ENCODE measurements around the gene FAM83G. TPM values are rescaled to one million over a fixed set of nuclear protein-coding genes. Genes with fewer than 3 reads are reported as not detected.

Gene FAM83G
- polyA plus RNA-seq, 3 donors from 2014 or later = 0.81 to 3.7 (median 1.9) TPM

DNA sequence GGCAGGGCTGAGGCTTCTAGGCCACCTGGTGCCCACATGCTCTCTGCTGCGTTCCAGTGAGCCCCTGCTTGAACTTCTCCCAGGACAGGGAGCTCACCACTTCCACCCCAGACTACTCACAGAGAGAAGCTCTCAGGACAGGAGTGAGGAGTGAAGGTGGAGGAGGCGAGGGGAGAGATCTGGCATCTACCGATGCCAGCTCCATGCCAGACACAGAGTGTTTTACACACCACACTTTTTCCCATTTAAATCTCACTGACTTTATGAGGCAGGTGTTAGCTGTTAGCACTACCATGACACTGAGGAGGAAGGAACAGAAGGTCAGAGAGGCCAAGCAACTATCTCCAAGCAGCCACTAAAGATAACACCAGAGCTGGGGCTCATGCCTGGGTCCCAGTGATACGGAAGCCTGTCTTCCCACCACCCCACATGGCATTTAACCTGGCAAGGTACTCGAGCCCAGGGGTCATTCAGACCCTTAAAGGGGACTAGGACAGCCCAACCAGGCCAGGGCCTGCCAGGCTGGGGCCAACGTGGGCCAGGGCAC, 6.8 kb downstream of the FAM83G start:
- Mint-ChIP-seq H3K36me3 (peaks cover 5 to 16% (median 12%) of the 10 kb centered on the region in 3 donors), H3K9me3 (peaks cover 0 to 5% (median 1%) of the 10 kb centered on the region in 6 donors), H3K27me3 (ENCODE audit: low read depth in 3 of 3) (peaks cover 0 to 2% (median 0%) of the 10 kb centered on the region in 3 donors), H3K27ac (no peak overlapping the region), H3K4me1 (peaks cover 26 to 30% of the 10 kb centered on the region in 2 donors), H3K4me3 (no peak overlapping the region)
- DNase-seq = no peak

DNA sequence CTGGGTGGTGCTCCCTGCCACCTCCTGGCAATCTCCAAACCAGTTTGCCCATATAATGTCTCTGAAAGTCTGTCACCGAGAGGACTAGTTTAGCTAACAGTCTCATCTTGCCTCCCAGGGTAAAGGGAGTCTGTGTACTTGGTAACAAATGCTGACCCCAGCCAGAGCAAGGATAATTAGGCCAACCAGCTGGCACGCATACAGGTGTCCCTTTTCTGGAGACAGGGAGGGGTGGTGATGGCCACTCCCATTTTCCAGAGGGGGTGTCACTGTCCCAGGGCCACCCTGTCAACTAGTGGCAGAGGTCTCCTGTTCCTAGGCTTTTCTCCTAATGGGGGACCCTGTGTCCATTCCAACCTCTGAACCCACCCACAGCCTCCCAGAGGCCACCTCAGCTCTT, 8.1 kb downstream of the FAM83G start:
- H3K36me3 Mint-ChIP-seq = peaks cover 5 to 12% (median 10%) of the 10 kb centered on the region in 3 donors
- peaks cover 0 to 3% (median 2%) of the 10 kb centered on the region in 3 donors for H3K27me3 Mint-ChIP-seq (ENCODE audit: low read depth in 3 of 3)
- H3K4me1 Mint-ChIP-seq = peaks cover 21 to 29% of the 10 kb centered on the region in 2 donors
- DNase-seq = no peak
- H3K9me3 Mint-ChIP-seq = peaks cover 0 to 5% (median 1%) of the 10 kb centered on the region in 6 donors
- H3K4me3 Mint-ChIP-seq = no peak overlapping the region
- no peak overlapping the region for H3K27ac Mint-ChIP-seq

DNA sequence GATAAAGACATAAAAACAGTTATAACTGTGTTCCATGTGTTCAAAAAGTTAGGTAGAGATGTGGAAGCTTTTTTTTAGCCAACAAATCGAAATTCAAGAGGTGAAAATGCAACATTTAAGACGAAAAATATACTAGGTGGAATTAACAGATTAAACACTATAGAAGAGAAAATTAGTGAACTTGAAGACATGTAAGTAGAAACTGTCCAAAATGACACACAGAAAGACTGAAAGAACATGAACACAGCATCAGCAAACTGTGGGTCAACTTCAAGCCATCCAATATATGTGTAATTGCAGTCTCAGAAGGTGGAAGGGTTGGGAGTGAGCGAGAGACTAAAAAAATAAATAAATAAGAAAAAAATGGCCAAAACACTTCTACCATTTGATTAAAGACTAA, 9.3 kb downstream of the FAM83G start:
- DNase-seq = no peak
- no peak overlapping the region for H3K27ac Mint-ChIP-seq
- H3K36me3 Mint-ChIP-seq = peaks cover 5 to 12% (median 10%) of the 10 kb centered on the region in 3 donors
- H3K9me3 Mint-ChIP-seq = peaks cover 0 to 5% (median 1%) of the 10 kb centered on the region in 6 donors
- H3K4me3 Mint-ChIP-seq = no peak overlapping the region
- peaks cover 0 to 3% (median 2%) of the 10 kb centered on the region in 3 donors for H3K27me3 Mint-ChIP-seq (ENCODE audit: low read depth in 3 of 3)
- peaks cover 21 to 26% of the 10 kb centered on the region in 2 donors for H3K4me1 Mint-ChIP-seq

DNA sequence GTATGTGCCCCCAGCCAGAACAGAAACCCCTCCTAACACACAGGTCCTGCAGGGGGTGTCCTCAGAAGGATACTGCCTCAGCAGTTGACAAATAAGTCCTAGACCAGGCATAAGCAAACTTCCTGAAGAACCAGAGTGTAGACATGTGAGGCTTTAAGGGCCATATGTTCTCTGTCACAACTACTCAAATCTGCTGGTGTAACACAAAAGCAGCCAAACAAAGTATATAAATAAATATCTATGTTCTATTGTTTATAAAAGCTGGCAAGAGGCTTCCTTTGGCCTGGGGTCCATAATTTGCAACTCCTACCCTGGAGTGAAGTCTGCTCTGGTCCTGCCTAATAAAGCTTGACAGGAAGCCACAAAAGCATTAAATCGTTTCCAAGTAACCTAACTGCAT, 9.9 kb downstream of the FAM83G start:
- Mint-ChIP-seq H3K27ac (no peak overlapping the region), H3K36me3 (peaks cover 5 to 12% (median 10%) of the 10 kb centered on the region in 3 donors), H3K4me3 (no peak overlapping the region), H3K27me3 (ENCODE audit: low read depth in 3 of 3) (peaks cover 0 to 3% (median 2%) of the 10 kb centered on the region in 3 donors), H3K9me3 (peaks cover 0 to 5% (median 1%) of the 10 kb centered on the region in 6 donors), H3K4me1 (peaks cover 21 to 26% of the 10 kb centered on the region in 2 donors)
- no peak for DNase-seq

DNA sequence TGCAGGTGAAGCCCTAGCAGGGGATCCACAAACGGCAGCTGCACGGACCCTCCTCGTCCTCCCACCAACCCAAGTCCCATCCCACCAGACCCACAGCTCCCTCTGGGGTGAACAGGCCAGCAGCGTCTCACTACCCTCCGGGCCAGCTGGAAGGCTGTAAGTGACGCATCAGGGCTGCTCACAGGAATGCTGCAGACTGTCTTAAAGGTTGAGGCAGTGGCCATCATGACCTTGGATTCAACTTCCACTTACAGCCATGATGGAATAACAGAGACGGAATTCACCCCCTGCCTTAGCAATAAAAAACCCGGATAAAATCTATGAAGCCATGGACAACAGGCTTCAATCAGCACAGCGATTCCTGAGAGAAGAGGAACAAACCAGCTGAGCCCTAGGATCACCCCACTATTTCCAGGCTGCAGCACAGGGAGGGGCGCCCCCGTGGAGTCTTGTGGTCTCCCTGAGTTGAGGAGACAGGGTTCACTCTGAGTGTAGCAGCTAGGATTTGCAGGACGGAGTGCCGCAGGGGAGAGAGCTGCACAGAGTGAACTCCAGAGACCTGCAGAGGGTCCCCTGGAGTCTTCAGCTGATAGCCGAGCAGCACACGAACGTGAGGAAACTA, 10.5 kb downstream of the FAM83G start:
- Mint-ChIP-seq H3K27ac (peak overlapping the region in 1 of 6 donors; percentile 34), H3K4me3 (peak overlapping the region in 3 of 5 donors; percentile 15 to 69 (median 36)), H3K27me3 (ENCODE audit: low read depth in 3 of 3) (peaks cover 0 to 3% (median 3%) of the 10 kb centered on the region in 3 donors), H3K9me3 (peaks cover 0 to 5% (median 1%) of the 10 kb centered on the region in 6 donors), H3K36me3 (peaks cover 5 to 12% (median 10%) of the 10 kb centered on the region in 3 donors), H3K4me1 (peaks cover 21 to 26% of the 10 kb centered on the region in 2 donors)
- no peak for DNase-seq

DNA sequence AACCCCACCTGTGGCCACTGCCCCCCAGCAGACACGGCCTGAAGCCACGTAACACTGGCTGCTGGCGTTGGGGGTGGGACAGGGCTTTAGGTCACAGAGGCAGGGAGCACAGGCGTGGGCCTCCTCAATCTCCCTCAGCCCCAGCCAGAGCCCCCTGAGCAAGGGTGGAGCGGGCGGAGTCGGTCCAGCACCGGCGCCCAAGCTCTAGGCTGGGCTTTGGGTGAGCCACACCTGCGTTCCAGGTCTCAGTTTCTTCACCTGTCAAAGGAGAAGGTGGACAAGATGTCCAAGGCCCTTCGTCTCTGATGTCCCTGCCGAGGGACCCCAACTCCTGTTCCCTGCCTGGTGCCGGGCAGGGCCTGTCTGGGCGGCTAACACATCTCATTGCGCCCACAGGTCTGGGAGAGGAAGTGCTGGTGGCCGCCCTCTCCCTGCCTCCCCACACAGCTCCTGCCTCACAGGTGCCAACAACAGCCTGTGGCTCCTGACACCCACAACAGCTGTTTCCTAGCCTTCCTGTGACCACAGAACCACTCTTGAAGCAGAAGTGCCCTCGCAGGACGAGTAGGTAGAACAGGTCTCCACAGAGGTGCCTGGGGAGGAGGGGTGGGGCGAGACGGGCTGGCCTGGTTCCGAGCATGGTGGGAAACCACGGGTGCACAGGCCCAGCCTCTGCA, 12.0 kb downstream of the FAM83G start:
- peak overlapping the region; percentile 63 to 79 (median 69) for H3K4me3 Mint-ChIP-seq
- H3K4me1 Mint-ChIP-seq = peaks cover 25 to 28% of the 10 kb centered on the region in 2 donors
- peak overlapping the region; percentile 1 to 59 (median 32) for H3K27ac Mint-ChIP-seq
- peaks cover 0 to 5% (median 1%) of the 10 kb centered on the region in 6 donors for H3K9me3 Mint-ChIP-seq
- peaks cover 5 to 12% (median 10%) of the 10 kb centered on the region in 3 donors for H3K36me3 Mint-ChIP-seq
- peak; percentile 57 to 68 (median 66) for DNase-seq
- peaks cover 0 to 3% (median 3%) of the 10 kb centered on the region in 3 donors for H3K27me3 Mint-ChIP-seq (ENCODE audit: low read depth in 3 of 3)

DNA sequence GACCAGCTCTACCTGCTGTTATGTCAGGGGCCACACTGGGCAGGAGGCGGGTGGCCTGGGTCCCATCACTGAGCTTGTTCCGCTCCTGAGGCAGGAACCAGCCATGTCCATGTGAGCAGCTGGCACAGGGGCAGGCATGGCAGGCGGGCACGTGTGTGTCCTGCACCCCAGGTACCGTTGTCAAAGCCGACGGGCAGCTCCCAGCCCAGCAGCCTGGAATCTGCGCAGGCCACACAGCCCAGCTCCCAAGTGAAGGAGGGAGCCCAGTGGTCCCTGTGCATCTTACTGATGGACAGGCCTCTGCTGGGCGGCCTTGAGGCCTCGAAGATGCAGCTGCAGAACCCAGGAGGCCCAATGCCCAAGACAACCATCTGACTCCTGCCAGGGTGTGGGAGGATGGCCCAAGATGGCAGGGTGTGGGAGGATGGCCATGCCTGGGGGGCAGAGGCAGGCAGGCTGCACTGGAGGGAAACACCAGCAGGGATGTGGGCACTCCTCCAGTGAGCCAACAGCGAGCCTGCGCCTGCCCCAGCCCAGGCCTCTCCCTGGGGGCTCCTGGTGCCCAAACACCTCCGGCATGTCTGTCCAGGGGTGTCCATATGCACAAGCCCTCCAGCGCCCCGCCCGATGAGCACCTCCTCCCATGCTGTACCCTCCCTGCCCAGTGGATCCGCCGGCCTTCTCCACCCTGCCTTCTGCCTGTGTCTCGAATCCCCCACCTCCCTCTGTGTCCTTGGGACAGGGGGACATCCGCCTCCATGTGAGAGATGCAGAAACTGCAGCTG, 12.8 kb downstream of the FAM83G start:
- Mint-ChIP-seq H3K27ac (peak overlapping the region in 3 of 6 donors; percentile 1 to 73 (median 59)), H3K4me3 (peak overlapping the region in 1 of 5 donors; percentile 33), H3K36me3 (peaks cover 5 to 12% (median 10%) of the 10 kb centered on the region in 3 donors), H3K9me3 (peaks cover 0 to 5% (median 1%) of the 10 kb centered on the region in 6 donors), H3K27me3 (ENCODE audit: low read depth in 3 of 3) (peaks cover 0 to 6% (median 4%) of the 10 kb centered on the region in 3 donors), H3K4me1 (peaks cover 32 to 36% of the 10 kb centered on the region in 2 donors)
- no peak for DNase-seq

DNA sequence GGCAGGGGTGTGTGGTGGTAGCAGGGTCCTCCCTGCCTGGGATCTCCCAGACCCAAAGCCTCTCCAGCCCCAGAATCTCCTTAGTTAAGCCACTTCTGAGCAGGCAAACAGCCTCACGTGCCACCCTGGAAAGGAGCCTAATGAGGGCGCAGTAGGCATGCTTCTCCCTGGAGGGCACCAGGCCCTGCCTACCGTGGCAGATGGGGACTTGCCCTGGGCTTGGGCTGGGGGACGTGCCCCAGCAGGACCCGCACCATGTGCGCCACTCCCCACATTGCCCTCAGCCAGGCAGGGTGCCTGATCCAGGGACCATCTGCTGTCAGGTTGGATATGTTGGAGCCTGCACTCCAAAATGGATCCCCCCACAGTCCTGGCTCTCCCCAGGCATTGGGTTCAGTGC, 14.2 kb downstream of the FAM83G start:
- Mint-ChIP-seq H3K4me1 (peaks cover 30 to 45% of the 10 kb centered on the region in 2 donors), H3K9me3 (peaks cover 0 to 5% (median 0%) of the 10 kb centered on the region in 6 donors), H3K36me3 (peaks cover 3 to 13% (median 9%) of the 10 kb centered on the region in 3 donors), H3K27ac (no peak overlapping the region), H3K4me3 (no peak overlapping the region), H3K27me3 (ENCODE audit: low read depth in 3 of 3) (peaks cover 0 to 6% (median 4%) of the 10 kb centered on the region in 3 donors)
- no peak for DNase-seq

DNA sequence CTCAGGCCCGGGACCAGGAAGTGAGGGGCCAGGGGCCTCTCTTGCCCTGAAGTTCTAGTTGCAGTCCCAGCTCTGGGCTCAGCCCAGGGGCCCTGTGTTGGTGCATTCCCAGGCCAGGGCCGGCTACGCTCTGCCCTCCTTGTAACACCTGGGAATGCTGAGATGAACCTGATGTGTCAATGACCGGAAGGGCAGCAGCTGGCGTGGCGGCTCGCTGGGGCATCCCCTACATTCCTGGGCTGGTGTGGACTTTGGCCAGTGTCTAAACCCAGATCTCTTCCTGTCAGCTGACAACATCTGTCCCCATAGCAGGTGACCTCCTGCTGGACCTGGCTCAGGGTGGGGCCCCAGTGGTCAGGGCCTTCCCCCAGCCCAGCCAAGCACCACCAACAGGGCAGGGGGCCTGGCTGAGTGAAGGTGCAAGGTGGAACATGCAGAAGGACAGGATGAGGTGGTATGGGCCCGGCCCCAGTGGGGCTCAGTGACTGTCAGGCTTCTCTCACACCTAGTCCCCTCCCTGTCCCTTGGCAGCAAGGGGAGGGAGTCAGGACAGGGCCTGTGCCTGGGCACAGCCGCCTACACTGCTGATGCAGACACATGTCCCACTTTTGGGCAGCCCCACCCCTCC, 15.9 kb downstream of the FAM83G start:
- H3K4me3 Mint-ChIP-seq = no peak overlapping the region
- no peak overlapping the region for H3K27ac Mint-ChIP-seq
- no peaks in the 10 kb centered on the region for H3K9me3 Mint-ChIP-seq
- H3K27me3 Mint-ChIP-seq (ENCODE audit: low read depth in 3 of 3) = peaks cover 0 to 6% (median 4%) of the 10 kb centered on the region in 3 donors
- peaks cover 0 to 6% (median 4%) of the 10 kb centered on the region in 3 donors for H3K36me3 Mint-ChIP-seq
- no peak for DNase-seq
- peaks cover 24 to 40% of the 10 kb centered on the region in 2 donors for H3K4me1 Mint-ChIP-seq

DNA sequence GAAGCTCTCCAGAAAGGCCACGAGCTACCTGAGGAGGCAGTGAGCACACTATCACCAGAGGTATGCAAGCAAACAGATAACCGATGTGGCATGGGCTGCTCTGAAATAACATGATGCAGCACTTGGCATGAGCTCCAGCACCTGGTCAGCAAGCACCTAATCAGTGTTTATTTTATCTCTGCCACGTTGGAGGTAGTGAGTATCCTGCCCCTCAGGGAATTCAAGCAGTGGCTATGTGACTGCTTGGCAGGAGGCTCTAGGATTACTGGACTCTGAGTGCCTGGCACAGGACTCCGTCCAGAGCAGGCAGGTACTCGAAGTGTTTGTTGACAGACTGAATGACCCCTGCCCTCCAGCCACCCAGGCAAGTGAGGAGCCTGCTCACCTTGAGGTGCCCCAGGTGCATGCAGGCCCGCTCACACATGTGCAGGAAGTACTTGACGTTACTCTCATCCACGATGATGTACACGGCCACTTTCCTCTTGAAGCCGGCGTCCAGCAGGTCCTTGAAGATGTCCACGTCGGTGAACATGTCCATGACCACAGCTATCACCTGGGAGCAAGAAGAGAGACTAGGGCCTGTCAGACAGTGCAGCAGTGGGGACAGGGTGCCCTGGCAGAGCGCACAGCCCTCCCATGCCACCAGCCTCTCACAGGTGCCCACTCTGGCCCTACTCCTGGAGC, 16.6 kb downstream of the FAM83G start:
- Mint-ChIP-seq H3K27me3 (ENCODE audit: low read depth in 3 of 3) (peaks cover 0 to 6% (median 4%) of the 10 kb centered on the region in 3 donors), H3K9me3 (no peaks in the 10 kb centered on the region), H3K4me3 (no peak overlapping the region), H3K36me3 (peaks cover 0 to 6% (median 4%) of the 10 kb centered on the region in 3 donors), H3K27ac (no peak overlapping the region), H3K4me1 (peaks cover 17 to 33% of the 10 kb centered on the region in 2 donors)
- DNase-seq = no peak

DNA sequence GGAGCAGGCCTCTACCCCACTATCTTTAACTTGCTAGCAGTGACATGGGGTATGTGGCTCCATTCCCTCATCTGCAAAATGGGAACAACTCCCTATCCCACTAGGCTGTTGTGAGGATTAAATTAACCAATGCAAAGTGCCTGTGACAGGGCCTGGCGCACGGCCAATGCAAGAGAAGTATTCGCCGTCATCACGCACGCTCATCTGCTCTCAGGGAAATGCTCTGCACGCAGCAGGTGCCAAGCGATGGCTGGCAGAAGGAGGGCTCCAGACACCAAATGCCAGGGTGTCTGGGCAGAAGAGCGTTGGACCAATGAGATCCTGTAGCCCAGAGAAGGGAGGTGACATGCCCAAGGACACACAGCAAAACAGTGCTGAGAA, 17.3 kb downstream of the FAM83G start:
- Mint-ChIP-seq H3K27me3 (ENCODE audit: low read depth in 3 of 3) (peaks cover 0 to 4% (median 4%) of the 10 kb centered on the region in 3 donors), H3K9me3 (no peaks in the 10 kb centered on the region), H3K4me1 (peaks cover 10 to 25% of the 10 kb centered on the region in 2 donors), H3K36me3 (peaks cover 0 to 6% (median 4%) of the 10 kb centered on the region in 3 donors), H3K4me3 (no peak overlapping the region), H3K27ac (no peak overlapping the region)
- DNase-seq = no peak

DNA sequence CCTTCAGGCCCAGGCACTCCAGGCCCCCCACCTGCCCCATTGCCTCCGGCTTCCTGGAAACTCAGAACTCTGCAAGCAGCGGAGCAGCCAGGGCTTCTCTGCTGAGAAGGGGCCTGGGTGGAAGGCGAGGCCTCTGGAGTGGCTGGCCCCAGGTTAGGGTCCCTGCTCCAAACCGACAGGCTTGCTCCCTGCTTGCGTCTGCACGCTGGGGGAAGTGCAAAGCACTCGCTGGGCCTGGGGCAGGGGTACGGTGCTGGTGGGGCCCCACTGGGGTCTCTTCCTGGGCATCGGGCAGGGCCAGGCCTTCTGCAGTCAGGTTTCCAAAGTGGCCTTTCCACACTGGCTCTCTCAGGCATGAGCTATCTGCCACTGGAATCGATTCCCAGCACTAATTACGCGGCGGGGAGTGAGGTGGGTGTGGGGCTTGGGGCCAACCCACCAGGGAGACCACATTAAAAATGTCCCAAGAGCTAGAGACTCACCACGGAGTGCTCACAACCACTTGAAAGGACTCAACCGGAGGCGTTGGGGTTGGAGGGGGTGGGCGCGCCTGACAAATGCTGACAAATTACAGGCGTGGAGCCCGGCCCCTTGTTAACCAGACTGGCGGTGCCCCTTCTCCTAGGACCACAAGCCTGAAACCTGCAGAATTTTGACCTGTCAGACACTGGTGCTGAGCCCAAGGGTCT, 17.9 kb downstream of the FAM83G start:
- no peak overlapping the region for H3K4me3 Mint-ChIP-seq
- H3K4me1 Mint-ChIP-seq = peaks cover 7 to 24% of the 10 kb centered on the region in 2 donors
- peaks cover 0 to 6% (median 4%) of the 10 kb centered on the region in 3 donors for H3K36me3 Mint-ChIP-seq
- peaks cover 0 to 4% (median 2%) of the 10 kb centered on the region in 3 donors for H3K27me3 Mint-ChIP-seq (ENCODE audit: low read depth in 3 of 3)
- DNase-seq = peak; percentile 35 to 39 (median 36)
- H3K27ac Mint-ChIP-seq = no peak overlapping the region
- H3K9me3 Mint-ChIP-seq = no peaks in the 10 kb centered on the region

Measured in immature natural killer cell (primary cell).